Endothelial cell of coronary artery (primary cell): ENCODE results near the gene WDPCP. TPM values are rescaled to one million over a fixed set of nuclear protein-coding genes. Genes with fewer than 3 reads are reported as not detected.

Experiments
- total RNA-seq: library from RNA; depleted of rRNA; stranded (reverse); fragments of >200 nt; gene quantifications from 2 replicates; pipeline ENCODE4 v1.2.3, GENCODE V29; 2014

WDPCP gene, protein sequence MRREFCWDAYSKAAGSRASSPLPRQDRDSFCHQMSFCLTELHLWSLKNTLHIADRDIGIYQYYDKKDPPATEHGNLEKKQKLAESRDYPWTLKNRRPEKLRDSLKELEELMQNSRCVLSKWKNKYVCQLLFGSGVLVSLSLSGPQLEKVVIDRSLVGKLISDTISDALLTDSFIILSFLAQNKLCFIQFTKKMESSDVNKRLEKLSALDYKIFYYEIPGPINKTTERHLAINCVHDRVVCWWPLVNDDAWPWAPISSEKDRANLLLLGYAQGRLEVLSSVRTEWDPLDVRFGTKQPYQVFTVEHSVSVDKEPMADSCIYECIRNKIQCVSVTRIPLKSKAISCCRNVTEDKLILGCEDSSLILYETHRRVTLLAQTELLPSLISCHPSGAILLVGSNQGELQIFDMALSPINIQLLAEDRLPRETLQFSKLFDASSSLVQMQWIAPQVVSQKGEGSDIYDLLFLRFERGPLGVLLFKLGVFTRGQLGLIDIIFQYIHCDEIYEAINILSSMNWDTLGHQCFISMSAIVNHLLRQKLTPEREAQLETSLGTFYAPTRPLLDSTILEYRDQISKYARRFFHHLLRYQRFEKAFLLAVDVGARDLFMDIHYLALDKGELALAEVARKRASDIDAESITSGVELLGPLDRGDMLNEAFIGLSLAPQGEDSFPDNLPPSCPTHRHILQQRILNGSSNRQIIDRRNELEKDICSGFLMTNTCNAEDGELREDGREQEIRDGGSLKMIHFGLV
- total RNA-seq: 5.9 and 6.2 TPM in 2 replicates

DNA sequence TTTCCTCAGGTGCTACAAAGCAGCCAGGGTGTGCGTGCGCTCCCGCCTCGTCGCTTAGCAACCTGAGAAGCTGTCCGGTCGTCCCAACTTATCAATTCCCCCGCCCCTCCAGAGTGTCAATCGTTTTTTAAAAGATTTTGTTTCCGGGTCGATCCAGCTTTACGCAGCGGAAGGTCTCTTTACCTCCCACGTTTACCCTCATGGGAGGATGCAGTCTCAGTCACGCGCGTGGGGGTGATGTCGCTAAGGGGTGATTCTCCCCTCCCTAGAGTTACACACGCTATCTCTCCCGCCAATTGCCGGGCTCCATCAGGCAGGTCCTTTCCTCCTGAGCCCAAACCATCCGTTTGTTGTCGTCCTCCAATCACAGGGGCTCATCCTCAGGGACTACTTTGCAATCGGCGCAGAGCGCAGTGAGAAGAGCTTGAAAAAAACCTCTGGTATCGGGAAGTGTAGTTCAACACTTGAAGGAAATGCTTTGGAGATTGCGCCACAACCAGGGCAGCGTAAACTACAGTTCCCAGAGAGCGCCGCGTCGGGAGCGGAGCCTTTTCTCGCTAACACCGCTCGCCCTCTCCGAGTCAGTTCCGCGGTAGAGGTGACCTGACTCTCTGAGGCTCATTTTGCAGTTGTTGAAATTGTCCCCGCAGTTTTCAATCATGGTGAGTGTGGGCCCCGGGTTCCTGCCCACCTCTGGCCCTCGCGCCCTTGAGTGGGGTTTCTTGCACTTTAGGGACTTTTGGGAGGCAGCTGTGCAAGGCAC, at the start of gene WDPCP, which contains the start of gene MDH1:
Gene WDPCP (minus strand): TSS at position 93 of the 763 bp plus-strand sequence. CDS start 206 bp downstream, outside the sequence.
Gene MDH1 (plus strand): TSS at position 579 of the 763 bp plus-strand sequence. CDS start 81 bp downstream, at position 660.

Other genes starting within 250 kb of the WDPCP start
- gene MDH1, start 486 bp upstream of the WDPCP start, total RNA-seq: 125 and 130 TPM in 2 replicates